Upper lobe of left lung (tissue), 6 donors: ENCODE results near the gene SOCS7. TPM values are rescaled to one million over a fixed set of nuclear protein-coding genes. Genes with fewer than 3 reads are reported as not detected.

ENCODE experiments used
- ATAC-seq, 2 donors: fragments of 200-7000 bp; cut with Tn5 transposase; one replicate each; pipeline ENCODE4 v1.9.1; 2022; ENCODE audit warnings: mild to moderate bottlenecking in 2 of 2, moderate library complexity in 2 of 2; ENCODE audit not compliant: low FRiP score in 2 of 2
- DNase-seq, 2 donors: peaks; one replicate each; pipeline ENCODE4 v3.0.0-alpha.2; 2019 to 2020
- H3K27ac ChIP-seq, 4 donors: fragments of 200-600 bp; sonication (generic); one replicate each; pipeline ENCODE4 v1.5.1; 2016 to 2019
- H3K27me3 ChIP-seq, 4 donors: fragments of 200-600 bp; sonication (generic); one replicate each; pipeline ENCODE4 v1.5.1; 2017 to 2019
- H3K36me3 ChIP-seq, 4 donors: fragments of 200-600 bp; sonication (generic); one replicate each; pipeline ENCODE4 v1.5.1; 2016 to 2019
- H3K4me1 ChIP-seq, 4 donors: fragments of 200-600 bp; sonication (generic); one replicate each; pipeline ENCODE4 v1.5.1; 2018 to 2019
- H3K4me3 ChIP-seq, 4 donors: fragments of 200-600 bp; sonication (generic); one replicate each; pipeline ENCODE4 v1.5.1; 2017 to 2019; ENCODE audit warnings: mild to moderate bottlenecking in 2 of 4, moderate library complexity in 1 of 4
- H3K9me3 ChIP-seq, 4 donors: fragments of 200-600 bp; sonication (generic); one replicate each; pipeline ENCODE4 v1.5.1; 2018 to 2019
- CTCF ChIP-seq, 6 experiments: fragments of 450-650 bp in 4 of 6; fragments of 200-600 bp in 2 of 6; sonication (generic) in 2 of 6; IDR thresholded peaks; one replicate each; pipeline ENCODE4 v1.5.1; 2016 to 2019; ENCODE audit warnings: antibody characterized with exemption in 6 of 6
- EP300 ChIP-seq, 4 donors: sonication (generic); formaldehyde crosslinking; IDR thresholded peaks; one replicate each; pipeline ENCODE4 v1.5.1; 2017; ENCODE audit warnings: antibody characterized with exemption in 4 of 4, control low read depth in 2 of 4
- POLR2A ChIP-seq, 4 donors: fragments of 450-650 bp; IDR thresholded peaks; one replicate each; pipeline ENCODE4 v1.5.1; 2016 to 2017; ENCODE audit warnings: antibody characterized with exemption in 4 of 4, mild to moderate bottlenecking in 2 of 4
- POLR2AphosphoS5 ChIP-seq, 2 donors: sonication (generic); formaldehyde crosslinking; IDR thresholded peaks; one replicate each; pipeline ENCODE4 v1.5.1; 2017; ENCODE audit warnings: antibody characterized with exemption in 2 of 2
- WGBS, 2 donors: methylation state at CpG; one replicate each; pipeline ENCODE4 v1.1.5; 2017 to 2018; 5-methylcytosine and 5-hydroxymethylcytosine counted together
- total RNA-seq, 6 donors: library from RNA; depleted of rRNA in 4 of 6; stranded (reverse); fragments of >200 nt in 4 of 6; gene quantifications; one replicate each; pipeline versions ENCODE4 v1.1.0 to v1.2.1, GENCODE V29; 2016 to 2021
- donor health status: DM: no; HTN: no; CAD: no; lungs with moderate emphysema.
- donor health status: DM: no; HTN: yes; CAD: no; lungs with severe emphysema.

The SOCS7 gene
- total RNA-seq, 6 donors from 2014 or later = 17.5 to 40.4 (median 23.3) TPM

- Histone ChIP-seq H3K4me1 (peaks cover 3 to 16% (median 12%) of the 10 kb centered on the region in 4 donors), H3K27ac (no peak overlapping the region), H3K9me3 (no peaks in the 10 kb centered on the region), H3K36me3 (no peaks in the 10 kb centered on the region), H3K27me3 (no peaks in the 10 kb centered on the region), H3K4me3 (no peak overlapping the region)
- no peak for TF ChIP-seq POLR2AphosphoS5 (IDR thresholded peaks at IDR 0.05)
- no peak for TF ChIP-seq EP300 (IDR thresholded peaks at IDR 0.05)
- TF ChIP-seq POLR2A (IDR thresholded peaks at IDR 0.05) = no peak
- TF ChIP-seq CTCF (IDR thresholded peaks at IDR 0.05) = no peak
- ATAC-seq = no peak
- WGBS, 2 donors = 65 to 67% methylated on average over 9 of the region's 9 CpGs
- DNase-seq = no peak
Measured at GRCh38 chr17:38441429-38442061, 89.9 kb downstream of the SOCS7 start.

GRCh38 chr17:38442548-38442947 is 90.9 kb downstream of the SOCS7 start:
- Histone ChIP-seq H3K27ac (no peak overlapping the region), H3K27me3 (no peaks in the 10 kb centered on the region), H3K36me3 (no peaks in the 10 kb centered on the region), H3K4me3 (no peak overlapping the region), H3K9me3 (no peaks in the 10 kb centered on the region), H3K4me1 (peaks cover 6 to 25% (median 13%) of the 10 kb centered on the region in 4 donors)
- ATAC-seq = no peak
- DNase-seq = no peak
- no peak for TF ChIP-seq EP300 (IDR thresholded peaks at IDR 0.05)
- 54 to 62% methylated on average over 4 of the region's 4 CpGs for WGBS, 2 donors

- Histone ChIP-seq H3K27ac (no peak overlapping the region), H3K9me3 (no peaks in the 10 kb centered on the region), H3K4me3 (no peak overlapping the region), H3K4me1 (peaks cover 9 to 35% (median 21%) of the 10 kb centered on the region in 4 donors), H3K36me3 (no peaks in the 10 kb centered on the region), H3K27me3 (no peaks in the 10 kb centered on the region)
- WGBS, 2 donors = 52 to 77% methylated on average over 2 to 4 of the region's 7 CpGs
- DNase-seq = no peak
- TF ChIP-seq POLR2AphosphoS5 (IDR thresholded peaks at IDR 0.05) (no peak), POLR2A (IDR thresholded peaks at IDR 0.05) (no peak), EP300 (IDR thresholded peaks at IDR 0.05) (no peak), CTCF (IDR thresholded peaks at IDR 0.05) (no peak)
- no peak for ATAC-seq
Measured at GRCh38 chr17:38443356-38444031, 91.8 kb downstream of the SOCS7 start.

GRCh38 chr17:38444151-38444550 is 92.5 kb downstream of the SOCS7 start:
- peak; percentile 75 to 83 for ATAC-seq

More at GRCh38 chr17:38444151-38444550, 92.5 kb downstream of the SOCS7 start:
- TF ChIP-seq POLR2A (IDR thresholded peaks at IDR 0.05) (no peak), EP300 (IDR thresholded peaks at IDR 0.05) (no peak), POLR2AphosphoS5 (IDR thresholded peaks at IDR 0.05) (peak in 1 of 2 donors; percentile 4), CTCF (IDR thresholded peaks at IDR 0.05) (peak; percentile 86 to 96 (median 92))
- WGBS, 2 donors = 12 to 15% methylated on average over 14 of the region's 14 CpGs
- no peaks in the 10 kb centered on the region for H3K36me3 ChIP-seq
- no peaks in the 10 kb centered on the region for H3K27me3 ChIP-seq
- H3K4me1 ChIP-seq = peaks cover 9 to 40% (median 23%) of the 10 kb centered on the region in 4 donors
- DNase-seq = peak; percentile 75 to 90
- H3K9me3 ChIP-seq = no peaks in the 10 kb centered on the region
- no peak overlapping the region for H3K4me3 ChIP-seq
- no peak overlapping the region for H3K27ac ChIP-seq
